ENCODE data around the gene PEMT.

PEMT gene

DNA sequence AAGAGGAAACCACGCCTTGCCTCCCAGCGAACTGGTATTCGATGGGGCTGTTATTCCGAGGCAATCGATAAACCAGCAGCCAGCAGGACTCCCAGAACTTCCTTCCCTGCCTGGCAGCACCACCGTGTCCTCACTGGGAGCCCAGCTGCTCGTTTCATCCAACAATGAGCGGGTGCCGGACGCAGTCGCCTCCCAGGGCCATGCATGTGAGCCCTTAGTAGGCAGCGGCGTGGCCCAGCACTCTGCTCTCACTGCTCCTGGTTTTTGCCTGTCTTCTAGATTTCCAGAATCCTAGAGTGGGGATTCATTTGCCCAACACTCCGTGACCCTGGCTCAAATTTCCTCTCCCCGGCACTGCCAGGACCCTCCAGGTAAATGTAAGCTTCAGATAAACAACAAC lies 66.2 kb downstream of the PEMT start:
- in situ Hi-C loops (cut with MboI; ENCODE audit: low pct_unique_long_range_greater_than_20kb, low sequenced_read_pairs) = no loop called here

DNA sequence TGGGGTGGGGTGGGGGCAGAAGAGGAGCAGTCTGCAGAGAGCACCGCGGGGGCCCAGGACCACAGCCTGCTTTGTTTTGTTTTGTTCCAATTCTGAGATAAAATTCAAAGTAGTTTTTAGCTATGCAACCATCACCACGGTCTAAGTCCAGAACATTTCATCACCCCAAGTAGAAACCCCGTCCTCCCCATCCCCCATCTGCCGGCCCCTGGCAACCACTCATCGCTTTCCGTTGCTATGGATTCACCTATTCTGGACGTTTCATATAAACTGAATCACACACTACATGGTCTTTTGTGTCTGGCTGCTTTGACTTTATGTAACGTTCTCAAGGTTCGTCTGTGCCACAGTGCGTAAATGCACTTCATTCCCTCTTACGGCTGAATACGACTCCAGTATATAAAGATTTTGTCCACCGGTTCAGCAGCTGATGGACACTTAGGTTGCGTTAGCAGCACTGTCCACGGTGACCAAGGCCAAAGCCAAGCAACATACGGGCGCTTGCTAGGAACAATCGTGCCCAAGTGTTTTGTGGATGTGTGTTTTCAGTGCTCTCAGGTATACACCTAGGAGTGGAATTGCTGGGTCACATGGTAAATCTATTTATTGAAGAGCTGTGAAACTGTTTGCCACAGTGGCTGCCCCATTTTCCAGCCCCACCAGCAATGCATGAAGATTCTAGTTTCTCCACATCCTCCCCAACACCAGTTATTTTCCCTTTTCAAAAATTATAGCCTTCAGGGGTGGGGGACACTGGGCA lies 67.6 kb downstream of the PEMT start:
- DNase-seq = no peak
- in situ Hi-C loops (cut with MboI; ENCODE audit: low pct_unique_long_range_greater_than_20kb, low sequenced_read_pairs) = no loop called here

More for the DNA sequence above, 66.2 kb downstream of the PEMT start:
- DNase-seq = no peak

DNA sequence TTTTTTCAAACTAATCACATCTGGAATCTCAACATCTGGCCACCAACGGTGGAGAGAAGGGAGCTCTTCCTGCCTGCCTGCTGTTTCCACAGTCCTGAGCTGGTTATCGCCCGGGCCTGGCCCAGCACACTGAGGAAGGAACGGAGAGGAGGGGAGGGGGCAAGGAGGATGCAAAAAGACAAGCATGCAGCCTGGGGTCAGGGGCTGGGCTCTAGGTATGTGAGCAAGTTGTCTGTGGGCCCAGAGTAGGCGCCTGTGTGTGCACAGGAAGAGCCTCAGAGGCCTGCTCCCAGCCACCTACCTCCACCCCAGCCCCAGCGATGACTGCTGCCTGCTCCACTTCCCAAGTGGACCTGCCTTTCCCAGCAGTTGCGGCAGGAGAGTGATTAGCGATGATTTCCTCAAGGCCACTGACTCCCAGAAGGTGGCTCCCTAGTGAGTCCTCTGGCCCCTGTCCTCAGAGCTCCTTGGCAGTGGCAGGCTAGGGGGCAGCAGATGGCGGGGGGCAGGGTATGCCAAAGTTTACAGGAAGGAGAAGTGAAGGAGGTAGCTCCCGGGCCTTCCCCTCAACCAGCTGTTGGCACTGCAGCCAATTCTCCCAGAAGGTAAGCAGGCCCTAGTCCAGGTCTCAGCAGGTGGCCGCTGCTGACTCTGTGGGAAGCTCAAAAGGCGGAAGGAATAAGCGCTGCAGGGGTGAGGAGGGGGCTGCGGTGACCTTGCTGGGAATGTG lies 68.3 kb downstream of the PEMT start:
- peak; percentile 23 for DNase-seq
- in situ Hi-C loops (cut with MboI; ENCODE audit: low pct_unique_long_range_greater_than_20kb, low sequenced_read_pairs) = no loop called here

DNA sequence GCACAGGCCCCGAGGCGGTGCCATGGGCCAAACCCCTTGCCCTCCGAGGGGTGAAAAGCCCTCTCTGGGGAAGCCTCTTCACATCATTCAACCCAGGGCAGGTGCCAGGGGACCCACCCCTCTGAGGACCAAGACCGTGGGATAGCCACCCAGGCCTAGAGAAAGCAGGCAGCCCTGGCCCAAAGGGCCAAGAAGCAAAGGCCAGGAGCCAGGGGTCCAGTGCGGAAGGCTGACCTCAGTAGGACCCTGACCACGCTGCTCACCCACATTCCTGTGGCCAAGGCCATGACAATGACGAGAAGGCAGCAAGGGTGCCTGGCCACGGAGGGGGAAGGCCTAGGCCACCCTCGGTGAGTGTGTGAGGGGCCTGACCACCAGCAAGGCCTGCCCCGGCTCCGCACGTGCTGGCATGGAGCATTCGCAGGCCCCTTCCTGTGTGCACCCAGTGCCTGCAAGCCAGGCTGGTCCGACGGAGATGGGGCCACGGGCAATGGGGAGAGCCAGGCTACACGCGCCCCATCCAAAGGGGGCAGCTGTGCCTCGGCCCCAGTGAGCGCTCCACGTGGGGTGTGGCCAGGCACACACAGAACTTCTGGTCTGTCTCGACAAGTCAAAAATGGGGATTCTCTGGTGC lies 70.8 kb downstream of the PEMT start:
- in situ Hi-C loops (cut with MboI; ENCODE audit: low pct_unique_long_range_greater_than_20kb, low sequenced_read_pairs) = no loop called here

DNA sequence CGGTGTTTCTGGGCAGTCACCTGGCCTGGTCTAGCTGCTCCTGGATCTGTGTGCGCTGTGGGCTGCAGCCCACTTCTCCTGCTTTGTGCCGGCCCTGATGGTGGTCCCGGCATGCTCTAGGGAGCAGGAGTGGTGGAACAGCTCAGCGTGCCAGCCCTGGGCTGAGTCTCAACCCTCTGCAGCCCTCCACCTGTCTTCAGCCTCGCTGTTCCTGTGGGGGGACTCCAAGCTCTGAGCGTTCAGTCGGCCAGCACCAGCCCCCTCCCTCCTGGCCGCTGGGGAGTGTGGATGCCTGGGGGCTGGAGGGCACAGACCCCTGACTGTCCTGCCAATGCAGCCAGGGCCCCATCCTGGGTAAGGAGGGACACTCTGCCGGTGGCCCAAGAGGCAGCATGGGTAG lies 71.6 kb downstream of the PEMT start:
- in situ Hi-C loops (cut with MboI; ENCODE audit: low pct_unique_long_range_greater_than_20kb, low sequenced_read_pairs) = no loop called here

More for the DNA sequence above, 70.8 kb downstream of the PEMT start:
- no peak for DNase-seq

DNA sequence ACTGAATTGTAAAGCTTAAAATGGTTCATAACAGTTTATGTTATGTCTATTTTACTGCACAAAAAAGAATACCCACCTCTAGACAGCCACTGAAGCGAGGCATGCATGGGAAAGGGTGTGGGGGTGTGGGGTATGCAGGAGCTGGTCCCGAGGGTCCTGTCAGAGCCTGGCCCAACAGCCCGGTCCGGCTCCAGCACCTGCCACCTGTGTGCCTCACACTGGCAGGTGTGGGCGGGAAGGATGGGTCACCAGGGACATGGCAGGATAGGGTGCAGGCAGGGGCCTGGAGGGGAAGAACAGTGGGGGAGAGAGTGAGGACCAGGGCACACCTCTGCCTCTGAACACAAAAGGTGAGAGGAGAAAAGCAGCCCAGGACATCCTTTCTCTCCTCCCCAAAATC lies 72.6 kb downstream of the PEMT start:
- no peak for DNase-seq
- in situ Hi-C loops (cut with MboI; ENCODE audit: low pct_unique_long_range_greater_than_20kb, low sequenced_read_pairs) = no loop called here

More for the DNA sequence above, 71.6 kb downstream of the PEMT start:
- DNase-seq = no peak

DNA sequence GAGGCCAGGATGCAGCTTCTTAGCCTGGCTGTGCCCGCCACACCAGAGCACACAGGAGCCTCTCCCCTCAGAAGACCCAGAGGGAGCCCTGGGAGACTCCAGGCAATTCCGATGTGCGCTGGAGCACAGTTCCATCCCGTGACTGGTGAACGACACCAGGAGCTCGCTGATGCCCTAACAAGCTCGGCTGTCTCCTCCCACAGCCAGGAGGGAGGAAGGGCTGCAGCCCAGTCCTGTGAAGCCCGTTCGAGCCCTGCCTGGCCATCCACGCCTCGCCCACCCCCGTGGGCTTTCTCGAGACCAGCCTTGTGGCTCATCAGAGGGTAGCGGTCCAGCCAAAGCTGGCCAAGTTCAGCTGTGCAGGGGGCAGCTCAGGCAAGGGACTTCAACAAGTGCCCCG lies 73.5 kb downstream of the PEMT start:
- in situ Hi-C loops (cut with MboI; ENCODE audit: low pct_unique_long_range_greater_than_20kb, low sequenced_read_pairs) = no loop called here
- DNase-seq = no peak

DNA sequence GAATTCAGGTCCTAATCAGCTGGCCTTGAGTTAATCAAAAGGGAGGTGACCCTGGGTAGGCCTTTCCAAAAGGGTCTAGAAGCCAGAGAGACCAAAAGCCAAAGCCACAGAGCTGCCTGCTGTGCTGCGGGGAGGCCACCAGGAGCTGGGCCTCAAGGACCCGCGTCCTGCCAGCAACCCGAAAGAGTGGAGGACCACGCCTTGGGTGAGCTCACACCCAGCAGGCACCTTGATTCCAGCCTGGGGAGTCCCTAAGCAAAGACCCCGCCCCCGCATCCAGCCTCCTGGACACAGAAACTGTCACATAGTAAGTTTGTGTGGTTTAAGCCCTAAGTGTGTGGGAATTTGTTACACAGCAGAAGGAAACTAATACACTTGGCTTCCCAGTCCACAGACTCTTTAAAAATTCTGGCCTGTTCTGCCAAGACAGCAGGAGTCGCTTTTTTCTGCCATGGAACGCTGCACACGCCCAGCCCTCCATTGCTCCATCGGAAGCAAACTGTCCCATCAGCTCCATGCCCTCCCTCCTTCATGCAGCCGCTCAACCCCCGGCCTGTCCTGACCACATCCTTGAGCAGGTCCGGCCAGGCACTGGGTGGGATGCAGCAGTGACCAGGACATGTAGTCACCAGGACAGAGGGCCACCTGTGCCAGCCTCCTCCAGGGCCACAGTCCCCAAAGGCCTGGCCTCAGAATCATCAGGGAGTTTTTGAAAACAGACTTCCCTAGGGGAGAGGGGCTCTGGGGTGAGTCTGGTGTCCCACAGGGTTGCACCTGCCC lies 74.4 kb downstream of the PEMT start:
- in situ Hi-C loops (cut with MboI; ENCODE audit: low pct_unique_long_range_greater_than_20kb, low sequenced_read_pairs) = no loop called here
- DNase-seq = no peak

DNA sequence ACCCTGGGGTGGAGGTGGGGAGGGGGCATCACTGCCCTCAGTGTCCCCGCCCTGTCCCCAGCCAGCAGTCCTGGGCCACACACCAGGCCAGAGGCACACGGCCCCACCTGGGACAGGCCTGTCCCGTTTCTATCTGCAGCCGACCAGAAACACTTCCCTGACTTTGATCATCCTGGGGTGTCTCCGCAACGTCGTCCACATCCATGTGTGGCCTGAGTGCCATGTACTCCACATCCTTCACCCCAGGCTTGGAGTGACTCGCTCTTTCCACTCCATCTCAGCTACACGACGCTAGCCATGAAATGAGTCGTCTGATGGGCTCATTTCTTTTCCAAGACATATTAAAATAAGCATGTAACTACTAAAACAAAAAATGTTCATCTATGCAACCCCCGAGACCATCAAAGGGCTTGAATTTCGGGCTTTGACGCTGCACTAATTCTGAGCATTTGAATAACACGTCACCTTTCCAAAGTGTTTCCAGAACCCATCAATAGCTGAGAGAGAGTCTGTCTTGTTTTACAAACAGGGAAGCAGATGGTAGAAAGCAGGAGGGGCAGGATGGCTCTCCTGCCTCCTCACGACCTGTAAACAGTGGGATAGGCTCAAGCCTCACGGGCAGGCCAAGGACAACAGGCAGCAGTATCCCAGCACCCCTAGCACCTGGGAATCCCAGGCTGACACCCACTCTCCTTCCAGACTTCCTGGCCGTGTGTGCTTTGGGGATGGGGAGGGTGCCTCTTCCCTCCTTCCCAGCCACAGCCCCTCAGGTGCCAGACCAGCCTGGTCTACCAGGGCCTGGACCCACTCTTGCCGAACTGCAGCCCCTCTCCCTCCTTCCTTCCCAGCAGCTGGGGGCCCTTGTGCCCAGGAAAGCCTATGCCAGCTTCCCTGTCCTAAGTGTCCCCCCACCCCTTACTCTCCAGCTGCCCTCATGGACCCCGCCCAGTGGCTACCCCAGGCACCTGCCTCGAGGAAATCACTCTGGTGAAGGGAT lies 75.3 kb downstream of the PEMT start:
- no peak for DNase-seq
- in situ Hi-C loops (cut with MboI; ENCODE audit: low pct_unique_long_range_greater_than_20kb, low sequenced_read_pairs) = no loop called here

DNA sequence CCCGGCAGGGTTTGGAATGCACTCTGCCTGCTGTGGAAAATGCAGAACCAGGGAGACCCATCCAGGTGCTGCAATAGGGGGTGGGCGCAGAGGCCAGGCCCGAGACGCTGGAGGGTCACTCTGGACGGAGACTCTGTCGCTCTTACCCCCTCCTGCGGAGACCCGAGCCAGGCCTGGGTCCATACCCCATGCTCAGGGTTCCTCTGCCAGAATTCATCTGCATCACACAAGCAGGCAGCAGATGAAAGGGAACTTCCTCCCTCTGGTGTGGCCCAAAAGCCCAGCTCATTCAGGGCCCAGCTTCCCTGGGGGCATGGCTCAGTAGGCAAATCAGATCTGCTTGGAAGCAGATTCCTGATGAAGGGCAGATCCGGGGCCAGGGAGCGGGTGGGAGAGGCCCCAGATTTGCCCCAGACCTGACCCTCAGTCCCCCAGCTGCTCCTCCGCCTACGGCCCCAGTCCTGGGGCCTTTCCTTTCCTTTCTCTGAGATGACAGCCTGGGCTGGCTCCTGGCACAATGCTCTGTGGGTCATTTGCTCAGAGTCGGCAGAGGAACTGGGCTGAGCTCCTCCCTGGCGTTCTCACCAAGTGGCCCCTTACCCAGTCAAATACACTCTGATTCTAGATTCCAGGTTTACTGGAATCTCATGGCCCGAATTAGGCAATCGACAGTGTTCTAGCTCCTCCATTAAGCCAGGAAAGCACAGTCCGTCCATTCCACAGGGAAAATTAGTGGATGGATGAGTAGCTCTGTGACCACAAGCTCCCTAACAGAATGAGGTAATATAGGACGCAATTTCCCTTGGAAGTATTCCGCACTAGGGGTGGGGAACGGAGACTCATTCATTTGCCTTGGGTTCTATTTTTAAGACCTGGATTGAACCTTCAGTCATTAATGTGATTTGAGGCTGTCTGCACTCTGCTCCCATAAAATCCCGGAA lies 76.2 kb downstream of the PEMT start:
- in situ Hi-C loops (cut with MboI; ENCODE audit: low pct_unique_long_range_greater_than_20kb, low sequenced_read_pairs) = no loop called here
- DNase-seq = no peak

DNA sequence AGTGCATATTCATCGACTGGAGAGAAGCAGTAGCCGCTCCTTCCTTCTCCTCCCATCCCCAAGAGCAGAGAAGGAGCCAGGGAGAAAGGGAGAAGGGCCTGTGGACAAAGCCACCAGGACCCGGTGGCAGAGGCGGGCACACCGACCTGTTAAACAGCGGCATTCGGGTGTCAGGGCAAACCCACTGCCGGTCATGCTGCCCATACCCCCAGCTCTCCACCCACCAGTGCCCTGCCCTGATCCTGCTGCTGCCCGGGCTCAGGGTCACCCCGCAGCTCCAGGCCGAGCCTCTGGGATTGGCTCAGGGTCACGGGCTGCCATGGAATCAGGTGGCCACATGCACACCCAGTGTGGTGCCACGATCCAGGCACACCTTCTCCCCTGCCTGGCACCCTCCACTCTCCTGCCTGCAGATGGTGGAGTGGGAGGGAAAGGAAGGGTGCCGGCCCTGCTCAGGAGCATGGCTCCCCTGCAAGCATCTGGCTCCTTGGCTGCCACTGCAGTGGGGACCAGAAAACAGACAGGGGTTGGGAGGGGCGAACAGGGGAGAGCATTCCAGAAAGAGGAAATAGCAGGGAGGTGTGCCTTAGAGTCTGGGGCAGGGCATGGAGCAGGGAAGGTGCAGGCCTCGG lies 77.0 kb downstream of the PEMT start:
- DNase-seq = no peak
- in situ Hi-C loops (cut with MboI; ENCODE audit: low pct_unique_long_range_greater_than_20kb, low sequenced_read_pairs) = no loop called here

DNA sequence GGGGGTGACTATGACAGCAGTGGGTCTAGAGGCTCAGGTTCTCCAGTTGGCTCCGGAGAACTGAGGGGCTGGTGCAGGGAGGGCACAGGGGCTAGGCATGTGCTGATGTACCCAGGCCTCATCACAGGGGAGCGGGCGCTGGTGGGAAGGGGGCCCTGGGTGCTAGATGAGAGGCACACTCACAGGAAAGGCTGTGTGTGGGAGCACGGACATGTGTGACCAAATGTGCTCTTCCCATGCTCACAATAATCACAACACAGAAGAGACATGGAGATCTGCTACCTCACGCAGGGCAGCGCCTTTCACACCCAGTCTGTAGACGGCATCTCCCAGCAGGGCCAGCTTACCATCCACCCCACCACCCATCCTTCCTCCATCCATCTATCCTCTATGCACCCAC lies 77.9 kb downstream of the PEMT start:
- in situ Hi-C loops (cut with MboI; ENCODE audit: low pct_unique_long_range_greater_than_20kb, low sequenced_read_pairs) = no loop called here

DNA sequence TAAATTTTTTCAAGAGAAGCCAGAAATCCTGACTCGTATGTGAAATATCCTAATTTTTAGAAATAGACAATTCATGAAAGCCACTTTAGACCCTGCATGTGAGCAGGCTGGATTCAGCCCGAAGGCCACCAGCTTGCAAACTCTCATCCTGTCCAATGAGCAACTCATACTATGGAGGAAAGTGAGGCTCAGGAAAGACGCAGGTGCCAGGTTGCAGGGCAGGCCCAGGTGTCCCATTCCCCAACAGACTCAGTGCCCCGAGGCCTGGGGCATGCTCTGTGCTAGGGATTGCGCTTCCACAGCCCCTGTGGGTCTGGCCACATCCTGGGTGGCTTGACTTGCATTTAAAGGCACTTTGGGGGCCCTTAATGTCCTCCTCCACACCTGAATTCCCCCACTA lies 78.6 kb downstream of the PEMT start:
- no peak for DNase-seq
- in situ Hi-C loops (cut with MboI; ENCODE audit: low pct_unique_long_range_greater_than_20kb, low sequenced_read_pairs) = no loop called here

More for the DNA sequence above, 77.9 kb downstream of the PEMT start:
- no peak for DNase-seq

DNA sequence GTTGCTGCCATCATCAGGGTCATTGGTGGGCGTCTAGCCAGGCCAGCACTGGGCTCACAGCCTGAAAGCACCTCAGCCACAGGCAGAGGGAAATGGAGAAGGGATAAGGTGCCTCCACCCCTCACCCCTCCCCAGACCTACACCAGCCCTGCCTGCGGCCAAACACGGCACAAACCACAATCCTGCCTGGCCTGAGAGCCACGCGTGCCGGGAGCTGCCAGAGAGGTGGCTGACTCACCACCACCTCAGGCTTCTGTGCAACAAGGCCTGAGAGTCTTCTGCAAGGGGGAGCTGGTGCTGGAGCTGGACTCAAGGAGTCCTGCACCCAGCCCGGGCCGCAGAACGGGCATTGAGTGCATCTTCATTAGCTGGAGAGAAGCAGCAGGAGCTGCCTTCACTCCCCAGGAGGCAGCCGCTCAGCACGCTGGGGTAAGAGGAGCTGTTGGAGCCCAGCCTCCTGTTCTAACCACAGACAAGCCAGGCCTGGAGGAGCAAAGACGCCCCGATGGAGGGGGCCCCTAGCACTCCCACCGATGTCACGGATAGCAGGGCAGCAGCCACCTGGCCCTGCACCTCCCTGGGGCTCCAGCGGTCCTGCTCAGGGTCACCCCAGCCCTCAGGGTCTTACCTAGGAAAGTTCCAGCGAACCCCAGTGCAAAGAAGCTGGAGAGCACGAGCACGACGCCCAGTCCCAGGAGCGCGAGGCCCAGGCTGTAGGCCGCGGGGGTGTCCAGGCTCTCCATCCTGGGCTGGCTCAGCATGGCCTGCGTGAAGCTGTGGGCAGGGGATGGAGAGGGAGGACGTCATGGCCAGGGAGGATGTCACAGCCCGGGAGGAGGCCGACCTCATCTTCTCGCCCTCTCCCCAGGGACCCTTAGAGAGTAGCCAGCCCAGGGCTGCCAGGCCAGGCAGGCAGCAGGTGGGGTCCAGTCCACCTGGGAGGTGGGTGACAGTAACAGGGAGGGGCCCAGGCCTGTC lies 79.3 kb downstream of the PEMT start:
- peak; percentile 88 for DNase-seq

DNA sequence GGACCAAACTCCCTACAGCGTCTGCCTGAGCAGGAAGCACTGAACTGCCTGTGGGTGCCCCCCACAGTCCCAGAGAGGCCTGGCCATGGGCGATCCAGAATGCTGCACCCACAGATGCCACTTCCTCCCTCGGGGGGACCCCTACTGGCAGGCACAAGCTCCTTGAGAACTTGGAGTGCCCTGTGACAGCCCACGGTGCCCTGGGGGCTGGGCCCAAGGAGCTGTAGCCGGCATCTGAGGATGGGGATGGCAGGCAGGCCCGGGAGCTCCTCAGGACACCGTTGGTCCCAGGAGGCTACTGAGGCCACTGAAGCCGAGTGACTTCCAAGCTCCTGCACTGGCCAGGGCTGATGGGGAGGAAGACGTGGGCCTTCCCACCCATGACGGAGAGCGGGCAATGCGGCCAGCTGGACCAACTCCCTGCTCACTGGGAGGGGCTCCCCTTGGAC lies 80.2 kb downstream of the PEMT start:
- in situ Hi-C loops (cut with MboI; ENCODE audit: low pct_unique_long_range_greater_than_20kb, low sequenced_read_pairs) = no loop called here
- DNase-seq = no peak

More for the DNA sequence above, 79.3 kb downstream of the PEMT start:
- in situ Hi-C loops (cut with MboI; ENCODE audit: low pct_unique_long_range_greater_than_20kb, low sequenced_read_pairs) = no loop called here

Measured in KBM-7 (cell line).